HepG2 (cell line): Measurements from ENCODE around the gene NFAT5.

Source experiments
- BHLHE40 ChIP-seq: IDR thresholded peaks from 2 replicates; pipeline ENCODE4 v1.6.1; 2011; ENCODE audit warnings: low read length, improper control_type of control experiment
- CBFB ChIP-seq: sonication (generic); formaldehyde crosslinking; IDR thresholded peaks from 2 replicates; pipeline ENCODE4 v1.4.0; 2020; ENCODE audit warnings: missing genetic modification reagents
- EZH2 ChIP-seq: conservative IDR thresholded peaks from 2 replicates; pipeline ENCODE4 v1.6.1; 2012; ENCODE audit warnings: mild to moderate bottlenecking, low read depth, low read length, moderate library complexity
- MAFF ChIP-seq: IDR thresholded peaks from 2 replicates; pipeline ENCODE4 v1.6.1; 2011; ENCODE audit warnings: low read depth, low read length, improper control_type of control experiment
- NONO ChIP-seq, 2 experiments: fragments of 450-650 bp in 1 of 2; sonication (generic) in 1 of 2; formaldehyde crosslinking in 1 of 2; IDR thresholded peaks in 1 of 2; conservative IDR thresholded peaks in 1 of 2; 2 replicates each; pipeline versions ENCODE4 v1.6.1 to v1.8.0; 2017 to 2022; ENCODE audit warnings: mild to moderate bottlenecking in 1 of 2, missing genetic modification reagents in 1 of 2, moderate library complexity in 1 of 2
- SALL1 ChIP-seq: sonication (generic); formaldehyde crosslinking; IDR thresholded peaks from 2 replicates; pipeline ENCODE4 v1.8.0; 2022; ENCODE audit warnings: mild to moderate bottlenecking, missing genetic modification reagents
- SALL2 ChIP-seq: sonication (generic); formaldehyde crosslinking; IDR thresholded peaks from 2 replicates; pipeline ENCODE4 v1.8.1; 2023; ENCODE audit warnings: mild to moderate bottlenecking, missing genetic modification reagents, inconsistent platforms
- SMAD9 ChIP-seq: sonication (generic); formaldehyde crosslinking; IDR thresholded peaks from 2 replicates; pipeline ENCODE4 v1.5.1; 2020; ENCODE audit warnings: mild to moderate bottlenecking, missing genetic modification reagents
- TCF7 ChIP-seq: sonication (generic); IDR thresholded peaks from 2 replicates; pipeline ENCODE4 v1.6.1; 2016; ENCODE audit warnings: antibody characterized with exemption, low read depth
- TF ChIP-seq, protein P1 (sequence below): sonication (generic); formaldehyde crosslinking; IDR thresholded peaks from 2 replicates; pipeline ENCODE4 v1.4.0; 2020; ENCODE audit warnings: missing genetic modification reagents
- TF ChIP-seq, protein P2 (sequence below): sonication (generic); formaldehyde crosslinking; IDR thresholded peaks from 2 replicates; pipeline ENCODE4 v1.9.0; 2021; ENCODE audit warnings: missing genetic modification reagents, mild to moderate bottlenecking, borderline replicate concordance
- TF ChIP-seq, protein P3 (sequence below): sonication (generic); formaldehyde crosslinking; IDR thresholded peaks from 2 replicates; pipeline ENCODE4 v1.4.0; 2020; ENCODE audit warnings: missing genetic modification reagents
- TF ChIP-seq, protein P4 (sequence below): sonication (generic); formaldehyde crosslinking; IDR thresholded peaks from 2 replicates; pipeline ENCODE4 v1.5.0; 2020; ENCODE audit warnings: mild to moderate bottlenecking, missing genetic modification reagents, moderate library complexity
- TF ChIP-seq, protein P5 (sequence below), 2 experiments: sonication (generic) in 1 of 2; formaldehyde crosslinking in 1 of 2; IDR thresholded peaks; 2 replicates each; pipeline versions ENCODE4 v1.6.1 to v1.9.0; 2014 to 2022; ENCODE audit warnings: antibody characterized with exemption in 1 of 2, borderline replicate concordance in 1 of 2, inconsistent platforms in 1 of 2, low read depth in 1 of 2, missing genetic modification reagents in 1 of 2

DNA sequence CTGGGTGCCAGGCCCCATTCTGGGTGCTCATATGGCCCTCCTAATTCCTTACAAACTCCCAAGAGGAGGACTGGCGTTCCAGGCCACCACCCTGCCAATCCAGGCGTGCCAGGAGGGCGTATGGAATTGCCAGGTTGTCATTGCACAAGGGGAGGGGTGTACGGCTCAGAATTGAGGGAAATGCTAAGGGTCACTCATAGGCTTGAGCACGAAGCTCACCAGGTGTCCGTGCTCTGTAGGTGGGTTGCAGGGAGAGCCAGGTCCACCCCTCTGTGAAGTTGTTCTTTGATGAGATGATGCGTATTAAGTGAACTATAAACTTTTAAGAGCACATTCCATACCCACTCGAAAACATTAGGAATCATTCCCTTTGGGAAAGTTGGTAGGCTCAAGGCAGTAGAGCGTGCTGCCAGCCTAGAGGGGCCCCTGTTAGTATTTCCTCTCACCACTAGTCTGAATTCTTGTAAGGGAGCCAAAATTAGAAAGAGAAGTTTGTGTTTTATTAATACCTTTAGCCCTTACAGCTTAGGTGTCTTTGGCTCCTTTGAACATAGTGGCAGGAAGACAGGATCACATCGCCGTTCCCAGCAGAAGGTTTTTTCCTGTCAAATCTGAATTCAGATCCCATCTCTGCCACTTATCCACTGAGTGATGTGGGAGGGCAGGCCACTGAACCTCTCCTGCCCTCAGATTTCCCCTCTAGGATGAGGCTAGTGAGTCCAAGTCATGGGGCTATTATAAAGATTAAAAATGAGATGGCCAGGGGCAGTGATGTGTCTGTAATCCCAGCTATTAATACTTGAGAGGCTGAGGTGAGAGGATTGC lies 38.7 kb upstream of the NFAT5 start:
- TF ChIP-seq MAFF (no peak), BHLHE40 (no peak), SALL2 (CRISPR knock-in tag) (no peak), TCF7 (no peak), CBFB (CRISPR knock-in tag) (no peak), NONO (IDR thresholded peaks at IDR 0.05) (no peak), NONO (CRISPR knock-in tag; conservative IDR thresholded peaks at IDR 0.05) (no peak), EZH2 (no peak), SMAD9 (CRISPR knock-in tag) (no peak), SALL1 (CRISPR knock-in tag) (no peak)
- TF ChIP-seq, protein P1, sequence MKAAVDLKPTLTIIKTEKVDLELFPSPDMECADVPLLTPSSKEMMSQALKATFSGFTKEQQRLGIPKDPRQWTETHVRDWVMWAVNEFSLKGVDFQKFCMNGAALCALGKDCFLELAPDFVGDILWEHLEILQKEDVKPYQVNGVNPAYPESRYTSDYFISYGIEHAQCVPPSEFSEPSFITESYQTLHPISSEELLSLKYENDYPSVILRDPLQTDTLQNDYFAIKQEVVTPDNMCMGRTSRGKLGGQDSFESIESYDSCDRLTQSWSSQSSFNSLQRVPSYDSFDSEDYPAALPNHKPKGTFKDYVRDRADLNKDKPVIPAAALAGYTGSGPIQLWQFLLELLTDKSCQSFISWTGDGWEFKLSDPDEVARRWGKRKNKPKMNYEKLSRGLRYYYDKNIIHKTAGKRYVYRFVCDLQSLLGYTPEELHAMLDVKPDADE = no peak
- TF ChIP-seq, protein P2, sequence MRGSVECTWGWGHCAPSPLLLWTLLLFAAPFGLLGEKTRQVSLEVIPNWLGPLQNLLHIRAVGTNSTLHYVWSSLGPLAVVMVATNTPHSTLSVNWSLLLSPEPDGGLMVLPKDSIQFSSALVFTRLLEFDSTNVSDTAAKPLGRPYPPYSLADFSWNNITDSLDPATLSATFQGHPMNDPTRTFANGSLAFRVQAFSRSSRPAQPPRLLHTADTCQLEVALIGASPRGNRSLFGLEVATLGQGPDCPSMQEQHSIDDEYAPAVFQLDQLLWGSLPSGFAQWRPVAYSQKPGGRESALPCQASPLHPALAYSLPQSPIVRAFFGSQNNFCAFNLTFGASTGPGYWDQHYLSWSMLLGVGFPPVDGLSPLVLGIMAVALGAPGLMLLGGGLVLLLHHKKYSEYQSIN (CRISPR knock-in tag) = no peak
- TF ChIP-seq, protein P3, sequence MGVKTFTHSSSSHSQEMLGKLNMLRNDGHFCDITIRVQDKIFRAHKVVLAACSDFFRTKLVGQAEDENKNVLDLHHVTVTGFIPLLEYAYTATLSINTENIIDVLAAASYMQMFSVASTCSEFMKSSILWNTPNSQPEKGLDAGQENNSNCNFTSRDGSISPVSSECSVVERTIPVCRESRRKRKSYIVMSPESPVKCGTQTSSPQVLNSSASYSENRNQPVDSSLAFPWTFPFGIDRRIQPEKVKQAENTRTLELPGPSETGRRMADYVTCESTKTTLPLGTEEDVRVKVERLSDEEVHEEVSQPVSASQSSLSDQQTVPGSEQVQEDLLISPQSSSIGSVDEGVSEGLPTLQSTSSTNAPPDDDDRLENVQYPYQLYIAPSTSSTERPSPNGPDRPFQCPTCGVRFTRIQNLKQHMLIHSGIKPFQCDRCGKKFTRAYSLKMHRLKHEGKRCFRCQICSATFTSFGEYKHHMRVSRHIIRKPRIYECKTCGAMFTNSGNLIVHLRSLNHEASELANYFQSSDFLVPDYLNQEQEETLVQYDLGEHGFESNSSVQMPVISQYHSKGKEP (CRISPR knock-in tag) = no peak
- TF ChIP-seq, protein P4, sequence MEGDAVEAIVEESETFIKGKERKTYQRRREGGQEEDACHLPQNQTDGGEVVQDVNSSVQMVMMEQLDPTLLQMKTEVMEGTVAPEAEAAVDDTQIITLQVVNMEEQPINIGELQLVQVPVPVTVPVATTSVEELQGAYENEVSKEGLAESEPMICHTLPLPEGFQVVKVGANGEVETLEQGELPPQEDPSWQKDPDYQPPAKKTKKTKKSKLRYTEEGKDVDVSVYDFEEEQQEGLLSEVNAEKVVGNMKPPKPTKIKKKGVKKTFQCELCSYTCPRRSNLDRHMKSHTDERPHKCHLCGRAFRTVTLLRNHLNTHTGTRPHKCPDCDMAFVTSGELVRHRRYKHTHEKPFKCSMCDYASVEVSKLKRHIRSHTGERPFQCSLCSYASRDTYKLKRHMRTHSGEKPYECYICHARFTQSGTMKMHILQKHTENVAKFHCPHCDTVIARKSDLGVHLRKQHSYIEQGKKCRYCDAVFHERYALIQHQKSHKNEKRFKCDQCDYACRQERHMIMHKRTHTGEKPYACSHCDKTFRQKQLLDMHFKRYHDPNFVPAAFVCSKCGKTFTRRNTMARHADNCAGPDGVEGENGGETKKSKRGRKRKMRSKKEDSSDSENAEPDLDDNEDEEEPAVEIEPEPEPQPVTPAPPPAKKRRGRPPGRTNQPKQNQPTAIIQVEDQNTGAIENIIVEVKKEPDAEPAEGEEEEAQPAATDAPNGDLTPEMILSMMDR (CRISPR knock-in tag) = no peak
- TF ChIP-seq, protein P5, sequence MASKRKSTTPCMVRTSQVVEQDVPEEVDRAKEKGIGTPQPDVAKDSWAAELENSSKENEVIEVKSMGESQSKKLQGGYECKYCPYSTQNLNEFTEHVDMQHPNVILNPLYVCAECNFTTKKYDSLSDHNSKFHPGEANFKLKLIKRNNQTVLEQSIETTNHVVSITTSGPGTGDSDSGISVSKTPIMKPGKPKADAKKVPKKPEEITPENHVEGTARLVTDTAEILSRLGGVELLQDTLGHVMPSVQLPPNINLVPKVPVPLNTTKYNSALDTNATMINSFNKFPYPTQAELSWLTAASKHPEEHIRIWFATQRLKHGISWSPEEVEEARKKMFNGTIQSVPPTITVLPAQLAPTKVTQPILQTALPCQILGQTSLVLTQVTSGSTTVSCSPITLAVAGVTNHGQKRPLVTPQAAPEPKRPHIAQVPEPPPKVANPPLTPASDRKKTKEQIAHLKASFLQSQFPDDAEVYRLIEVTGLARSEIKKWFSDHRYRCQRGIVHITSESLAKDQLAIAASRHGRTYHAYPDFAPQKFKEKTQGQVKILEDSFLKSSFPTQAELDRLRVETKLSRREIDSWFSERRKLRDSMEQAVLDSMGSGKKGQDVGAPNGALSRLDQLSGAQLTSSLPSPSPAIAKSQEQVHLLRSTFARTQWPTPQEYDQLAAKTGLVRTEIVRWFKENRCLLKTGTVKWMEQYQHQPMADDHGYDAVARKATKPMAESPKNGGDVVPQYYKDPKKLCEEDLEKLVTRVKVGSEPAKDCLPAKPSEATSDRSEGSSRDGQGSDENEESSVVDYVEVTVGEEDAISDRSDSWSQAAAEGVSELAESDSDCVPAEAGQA (IDR thresholded peaks at IDR 0.05; ENCODE audit: low read depth) = no peak
- TF ChIP-seq, protein P5 (CRISPR knock-in tag; IDR thresholded peaks at IDR 0.05; ENCODE audit: borderline replicate concordance) = no peak
